KMS-11 (cell line): Measurements from ENCODE around the gene METTL15.
"Not testable (repeated sequence)": the region's sequence is repeated elsewhere in the genome, so short reads cannot be mapped to it uniquely, and the experiment has no call there.

Experiments
- H2AFZ ChIP-seq: fragments of 200-600 bp; sonication (generic); 2 replicates; pipeline ENCODE4 v1.6.1; 2016; ENCODE audit warnings: antibody characterized with exemption, mixed run types, low read depth
- H3K27ac ChIP-seq: fragments of 200-600 bp; sonication (generic); 2 replicates; pipeline ENCODE4 v1.6.1; 2016; ENCODE audit warnings: mild to moderate bottlenecking, mixed run types
- H3K27me3 ChIP-seq: fragments of 200-600 bp; sonication (generic); 2 replicates; pipeline ENCODE4 v1.6.1; 2017; ENCODE audit warnings: mild to moderate bottlenecking, low read depth, mixed run types, moderate library complexity; ENCODE audit not compliant: insufficient read depth
- H3K36me3 ChIP-seq: fragments of 200-600 bp; sonication (generic); 2 replicates; pipeline ENCODE4 v1.6.1; 2017; ENCODE audit warnings: mild to moderate bottlenecking, mixed run types; ENCODE audit not compliant: insufficient read depth
- H3K4me1 ChIP-seq: fragments of 200-600 bp; sonication (generic); 2 replicates; pipeline ENCODE4 v1.6.1; 2016; ENCODE audit warnings: mild to moderate bottlenecking, low read depth, mixed run types; ENCODE audit not compliant: poor library complexity, severe bottlenecking
- H3K4me2 ChIP-seq: fragments of 200-600 bp; sonication (generic); 2 replicates; pipeline ENCODE4 v1.7.0; 2016; ENCODE audit warnings: mild to moderate bottlenecking, mixed run types
- H3K4me3 ChIP-seq: fragments of 200-600 bp; sonication (generic); IDR thresholded peaks from 2 replicates; pipeline ENCODE4 v1.6.1; 2017; ENCODE audit warnings: low read depth, low read length, mixed read lengths; ENCODE audit not compliant: insufficient read depth
- H3K79me2 ChIP-seq: fragments of 200-600 bp; sonication (generic); 2 replicates; pipeline ENCODE4 v1.6.1; 2016; ENCODE audit warnings: low read depth, mixed run types; ENCODE audit not compliant: insufficient read depth
- H3K9ac ChIP-seq: fragments of 200-600 bp; sonication (generic); 2 replicates; pipeline ENCODE4 v1.6.1; 2016; ENCODE audit warnings: mild to moderate bottlenecking, mixed run types
- H4K20me1 ChIP-seq: fragments of 200-600 bp; sonication (generic); 2 replicates; pipeline ENCODE4 v1.6.1; 2016; ENCODE audit warnings: mild to moderate bottlenecking, mixed run types; ENCODE audit not compliant: insufficient read depth
- CTCF ChIP-seq: fragments of 200-600 bp; sonication (generic); conservative IDR thresholded peaks from 2 replicates; pipeline ENCODE4 v1.6.1; 2017; ENCODE audit warnings: low read depth, mild to moderate bottlenecking, antibody characterized with exemption, low read length, moderate library complexity, mixed read lengths

Gene METTL15

GRCh38 chr11:28284196-28284595 is 176.0 kb downstream of the METTL15 start:
- TF ChIP-seq CTCF: no peak
- Histone ChIP-seq H3K4me1 (no peaks in the 10 kb centered on the region), H3K36me3 (no peaks in the 10 kb centered on the region), H3K27me3 (no peaks in the 10 kb centered on the region), H3K27ac (no peak overlapping the region), H3K4me2 (no peak overlapping the region), H2AFZ (no peak overlapping the region), H4K20me1 (no peaks in the 10 kb centered on the region), H3K79me2 (no peaks in the 10 kb centered on the region), H3K9ac (no peak overlapping the region), H3K4me3 (no peak overlapping the region)

GRCh38 chr11:28289444-28289843 is 181.3 kb downstream of the METTL15 start:
- no peak for TF ChIP-seq CTCF
- H3K27ac ChIP-seq: no peak overlapping the region
- no peaks in the 10 kb centered on the region for H3K27me3 ChIP-seq
- no peak overlapping the region for H2AFZ ChIP-seq
- no peaks in the 10 kb centered on the region for H3K36me3 ChIP-seq
- H4K20me1 ChIP-seq: no peaks in the 10 kb centered on the region
- H3K4me2 ChIP-seq: no peak overlapping the region
- no peaks in the 10 kb centered on the region for H3K4me1 ChIP-seq
- H3K9ac ChIP-seq: no peak overlapping the region
- H3K79me2 ChIP-seq: no peaks in the 10 kb centered on the region
- no peak overlapping the region for H3K4me3 ChIP-seq

- not testable (repeated sequence) for H2AFZ ChIP-seq, H4K20me1 ChIP-seq, H3K9ac ChIP-seq, H3K27me3 ChIP-seq, H3K4me1 ChIP-seq, H3K36me3 ChIP-seq, H3K27ac ChIP-seq, H3K4me3 ChIP-seq, H3K4me2 ChIP-seq, H3K79me2 ChIP-seq
These were observed 182.8 kb downstream of the METTL15 start for GRCh38 chr11:28290995-28291394.

GRCh38 chr11:28296426-28296825 is 188.2 kb downstream of the METTL15 start:
- no peak overlapping the region for H3K4me2 ChIP-seq
- no peak for TF ChIP-seq CTCF
- H3K4me3 ChIP-seq: no peak overlapping the region
- H3K27me3 ChIP-seq: no peaks in the 10 kb centered on the region
- H3K4me1 ChIP-seq: peaks cover 9% of the 10 kb centered on the region
- H3K9ac ChIP-seq: no peak overlapping the region
- H4K20me1 ChIP-seq: no peaks in the 10 kb centered on the region
- no peak overlapping the region for H2AFZ ChIP-seq
- H3K79me2 ChIP-seq: no peaks in the 10 kb centered on the region
- H3K36me3 ChIP-seq: no peaks in the 10 kb centered on the region
- no peak overlapping the region for H3K27ac ChIP-seq

- no peak for TF ChIP-seq CTCF
- H3K9ac ChIP-seq: no peak overlapping the region
- no peak overlapping the region for H3K4me3 ChIP-seq
- no peak overlapping the region for H3K4me2 ChIP-seq
- H3K79me2 ChIP-seq: no peaks in the 10 kb centered on the region
- H3K27me3 ChIP-seq: no peaks in the 10 kb centered on the region
- H3K4me1 ChIP-seq: peaks cover 9% of the 10 kb centered on the region
- H3K27ac ChIP-seq: no peak overlapping the region
- no peaks in the 10 kb centered on the region for H4K20me1 ChIP-seq
- H3K36me3 ChIP-seq: no peaks in the 10 kb centered on the region
- no peak overlapping the region for H2AFZ ChIP-seq
These were observed 190.0 kb downstream of the METTL15 start for GRCh38 chr11:28298209-28298608.
